Motor neuron (in vitro differentiated cells): ENCODE results near the gene AFG3L2. TPM values are rescaled to one million over a fixed set of nuclear protein-coding genes. Genes with fewer than 3 reads are reported as not detected.

Experiments used
- ATAC-seq, 8 experiments: fragments of 200-7000 bp; cut with Tn5 transposase; replicated peaks in 6 of 8; 2 replicates each; pipeline ENCODE4 v1.8.0; 2021; ENCODE audit warnings: mild to moderate bottlenecking in 8 of 8, moderate library complexity in 8 of 8
- H3K27ac ChIP-seq, 2 donors: fragments of 250-450 bp; sonication (Bioruptor Pico); 2 replicates each; pipeline ENCODE4 v1.9.0; 2021; ENCODE audit warnings: antibody characterized with exemption in 2 of 2, mild to moderate bottlenecking in 2 of 2, moderate library complexity in 1 of 2
- H3K4me1 ChIP-seq, 2 donors: fragments of 250-450 bp; sonication (Bioruptor Pico); replicated peaks in 1 of 2; 2 replicates each; pipeline ENCODE4 v1.6.1; 2021; ENCODE audit warnings: antibody characterized with exemption in 2 of 2, mild to moderate bottlenecking in 2 of 2, moderate library complexity in 1 of 2
- H3K4me3 ChIP-seq, 5 donors: fragments of 250-450 bp; sonication (Bioruptor Pico); 2 replicates each; pipeline ENCODE4 v1.9.0; 2021; ENCODE audit warnings: antibody characterized with exemption in 5 of 5, mild to moderate bottlenecking in 5 of 5, moderate library complexity in 4 of 5
- WGBS, 10 experiments: fragments of 450-650 bp; shearing (Covaris generic); methylation state at CpG; one replicate each; pipeline ENCODE4 v1.0.0; 2022; 5-methylcytosine and 5-hydroxymethylcytosine counted together
- in situ Hi-C, 9 experiments: fragments of 400-800 bp; cut with MboI; loops; one replicate each; pipeline ENCODE4 v1.15.0; 2021; ENCODE audit warnings: low sequenced_read_pairs in 9 of 9, low pct_unique_long_range_greater_than_20kb in 2 of 9; ENCODE audit not compliant: unreplicated experiment in 9 of 9
- total RNA-seq, 8 experiments: library from RNA; unstranded; fragments of 300-600 nt; gene quantifications; 2 replicates each; pipeline versions ENCODE4 v1.2.3 to v1.2.4, GENCODE V29; 2022

AFG3L2 gene
- total RNA-seq, 8 experiments from 2014 or later: 27.1 to 83.7 (median 40.9) TPM

- in situ Hi-C loops: no loop called here
- ATAC-seq: peak; percentile 84 to 95 (median 91)
- peak overlapping the region in 4 of 5 donors; percentile 16 to 35 (median 28) for H3K4me3 ChIP-seq
- H3K27ac ChIP-seq: no peak overlapping the region
- H3K4me1 ChIP-seq: peaks cover under 1 to 10% of the 10 kb centered on the region in 2 donors
- WGBS, 10 experiments: 0 to 7% (median 2%) methylated on average over 4 to 13 of the region's 41 CpGs; no CpG with 5 or more reads in 4 of the 10 experiments
These were observed 89.2 kb downstream of the AFG3L2 start for GRCh38 chr18:12287684-12288402.

- Histone ChIP-seq H3K4me1 (peaks cover 7 to 17% of the 10 kb centered on the region in 2 donors), H3K27ac (no peak overlapping the region), H3K4me3 (peak overlapping the region in 1 of 5 donors; percentile 28)
- in situ Hi-C loops: no loop called here
- 86 to 100% methylated on average over 1 to 2 of the region's 37 CpGs; no CpG with 5 or more reads in 8 of the 10 experiments for WGBS, 10 experiments
- peak in 6 of 8 experiments; percentile 4 to 42 (median 28) for ATAC-seq
These were observed 89.8 kb downstream of the AFG3L2 start for GRCh38 chr18:12287131-12287681.

- no peak for ATAC-seq
- no peak overlapping the region for H3K4me3 ChIP-seq
- H3K4me1 ChIP-seq: peaks cover 25 to 32% of the 10 kb centered on the region in 2 donors
- in situ Hi-C loops: no loop called here
- 89 to 100% (median 96%) methylated on average over 1 of the region's 1 CpG; no CpG with 5 or more reads in 4 of the 10 experiments for WGBS, 10 experiments
- no peak overlapping the region for H3K27ac ChIP-seq
These were observed 93.4 kb downstream of the AFG3L2 start for GRCh38 chr18:12283666-12284065.

- peaks cover 28 to 32% of the 10 kb centered on the region in 2 donors for H3K4me1 ChIP-seq
- H3K4me3 ChIP-seq: no peak overlapping the region
These were observed 93.8 kb downstream of the AFG3L2 start for GRCh38 chr18:12283256-12283655.

GRCh38 chr18:12282442-12283039 is 94.5 kb downstream of the AFG3L2 start:
- Histone ChIP-seq H3K4me1 (peaks cover 28 to 34% of the 10 kb centered on the region in 2 donors), H3K27ac (peak overlapping the region in 1 of 2 donors; percentile 64), H3K4me3 (no peak overlapping the region)
- WGBS, 10 experiments: 53 to 82% (median 77%) methylated on average over 1 to 5 of the region's 9 CpGs; no CpG with 5 or more reads in 4 of the 10 experiments
- peak in 2 of 8 experiments; percentile 5 to 25 for ATAC-seq
- in situ Hi-C loops: no loop called here

More at GRCh38 chr18:12283256-12283655, 93.8 kb downstream of the AFG3L2 start:
- WGBS, 10 experiments: 30 to 100% (median 59%) methylated on average over 1 to 6 of the region's 6 CpGs; no CpG with 5 or more reads in 5 of the 10 experiments
- in situ Hi-C loops: no loop called here
- no peak for ATAC-seq
- no peak overlapping the region for H3K27ac ChIP-seq

GRCh38 chr18:12281861-12282260 is 95.2 kb downstream of the AFG3L2 start:
- ATAC-seq: no peak
- H3K27ac ChIP-seq: peak overlapping the region in 1 of 2 donors; percentile 64
- in situ Hi-C loops: no loop called here
- WGBS, 10 experiments: 17 to 20% methylated on average over 1 of the region's 1 CpG; no CpG with 5 or more reads in 8 of the 10 experiments
- H3K4me3 ChIP-seq: no peak overlapping the region
- peaks cover 28 to 34% of the 10 kb centered on the region in 2 donors for H3K4me1 ChIP-seq

- 78 to 100% (median 93%) methylated on average over 1 to 11 of the region's 16 CpGs; no CpG with 5 or more reads in 1 of the 10 experiments for WGBS, 10 experiments
- in situ Hi-C loops: no loop called here
- Histone ChIP-seq H3K4me1 (peaks cover 28 to 34% of the 10 kb centered on the region in 2 donors), H3K27ac (peak overlapping the region; percentile 87 to 93), H3K4me3 (no peak overlapping the region)
- ATAC-seq: no peak
These were observed 97.1 kb downstream of the AFG3L2 start for GRCh38 chr18:12279781-12280531.

Other genes starting within 250 kb of the AFG3L2 start
- gene CIDEA, start 122.9 kb downstream of the AFG3L2 start, total RNA-seq: under 1 TPM in 2 of 8 experiments, not detected in 6; 0.14 to 0.31 TPM
- 100 to 1,000 TPM in 3 of 8 experiments, 10 to 100 TPM in 5; 12.1 to 161 (median 55.6) TPM for gene TUBB6, start 69.0 kb downstream of the AFG3L2 start, total RNA-seq
- 1 to 10 TPM; 1.4 to 7.3 (median 4.5) TPM for gene PRELID3A, start 30.7 kb upstream of the AFG3L2 start, total RNA-seq